Measurements from ENCODE around the gene FBXO41. TPM values are rescaled to one million over a fixed set of nuclear protein-coding genes. Genes with fewer than 3 reads are reported as not detected.
A peak's percentile ranks its signal among the peaks of the same experiment; 100 is the strongest.

The FBXO41 gene
- total and polyA plus RNA-seq, 9 of the 15 experiments (the other 6 are each of a cell fraction or from before 2014, with no cell fraction given) = 0.21 to 8.2 (median 3.5) TPM

- TF ChIP-seq ZNF347 (CRISPR knock-in tag; IDR thresholded peaks at IDR 0.05; ENCODE audit: low read depth) (no peak), NR4A1 (CRISPR knock-in tag; IDR thresholded peaks at IDR 0.05) (no peak), NR4A1 (tag; IDR thresholded peaks at IDR 0.05) (no peak), CUX1 (CRISPR knock-in tag; IDR thresholded peaks at IDR 0.05) (no peak), RFX5 (IDR thresholded peaks at IDR 0.05; ENCODE audit: low read depth, low read length) (no peak), SREBF2 (CRISPR knock-in tag; IDR thresholded peaks at IDR 0.05) (no peak), HOXB6 (CRISPR knock-in tag; IDR thresholded peaks at IDR 0.05; ENCODE audit: borderline replicate concordance) (no peak), PREB (CRISPR knock-in tag; IDR thresholded peaks at IDR 0.05) (no peak), RAD51 (IDR thresholded peaks at IDR 0.05; ENCODE audit: borderline replicate concordance, low read depth) (no peak), SRF (CRISPR knock-in tag; IDR thresholded peaks at IDR 0.05) (peak in 1 of 2 experiments; percentile 82; a peak in 1 of 4 replicates), SAFB2 (IDR thresholded peaks at IDR 0.05; ENCODE audit: borderline replicate concordance, low read depth, low read length, severe bottlenecking) (no peak), DNMT1 (IDR thresholded peaks at IDR 0.05) (no peak), CBX5 (IDR thresholded peaks at IDR 0.05; ENCODE audit: borderline replicate concordance, low read depth) (no peak), ZFP36 (IDR thresholded peaks at IDR 0.05; ENCODE audit: low read depth, low read length, partially characterized antibody) (no peak), CGGBP1 (CRISPR knock-in tag; IDR thresholded peaks at IDR 0.05) (no peak), HDAC2 (IDR thresholded peaks at IDR 0.05) (peak; percentile 28; the same call in 1 of the 2 replicates), MLX (CRISPR knock-in tag; conservative IDR thresholded peaks at IDR 0.05) (no peak), ATF2 (CRISPR knock-in tag; IDR thresholded peaks at IDR 0.05) (no peak), EP400 (IDR thresholded peaks at IDR 0.05) (no peak; the same call in none of the 2 replicates)
Measured at GRCh38 chr2:73233154-73233931, 50.9 kb downstream of the FBXO41 start, which contains the start of gene PRADC1 (continued).
